Activated CD4-positive, alpha-beta T cell treated with anti-CD3 and anti-CD28 coated beads, Interleukin-2, amount 10 ng/mL, durations not matched to agents 7 days and 5 days (primary cell): ENCODE results near the gene ITGAE. TPM values are rescaled to one million over a fixed set of nuclear protein-coding genes. Genes with fewer than 3 reads are reported as not detected.
"Not testable (repeated sequence)": the region's sequence is repeated elsewhere in the genome, so short reads cannot be mapped to it uniquely, and the experiment has no call there.

Source experiments
- CTCF ChIA-PET: fragments of 350-600 bp; sonication (Branson Sonifier 250); formaldehyde crosslinking; loops from one replicate; lab custom pipeline; 2021; ENCODE audit warnings: antibody characterized with exemption; lab: Charles Lee
- POLR2A ChIA-PET: fragments of 350-600 bp; sonication (Branson Sonifier 250); formaldehyde crosslinking; loops from one replicate; lab custom pipeline; 2021; ENCODE audit warnings: antibody characterized with exemption; lab: Charles Lee
- DNase-seq: peaks from one replicate; pipeline ENCODE4 v3.0.0-alpha.2; 2020
- H3K27ac Mint-ChIP-seq: one replicate; pipeline ENCODE4 v1.8.0; 2021; ENCODE audit warnings: mild to moderate bottlenecking, moderate library complexity, mixed read lengths
- H3K27me3 Mint-ChIP-seq: one replicate; pipeline ENCODE4 v1.8.0; 2021; ENCODE audit warnings: mixed read lengths
- H3K36me3 Mint-ChIP-seq: one replicate; pipeline ENCODE4 v1.8.0; 2021; ENCODE audit warnings: low read depth, mixed read lengths
- H3K4me1 Mint-ChIP-seq: one replicate; pipeline ENCODE4 v1.8.0; 2021; ENCODE audit warnings: mixed read lengths
- H3K4me3 Mint-ChIP-seq: one replicate; pipeline ENCODE4 v1.8.0; 2021; ENCODE audit warnings: mild to moderate bottlenecking, moderate library complexity, mixed read lengths
- H3K9me3 Mint-ChIP-seq: one replicate; pipeline ENCODE4 v1.8.0; 2021; ENCODE audit warnings: mixed read lengths
- total RNA-seq, 2 experiments: library from RNA; stranded (reverse); gene quantifications; one replicate each; pipeline ENCODE4 v1.2.3, GENCODE V29; 2021

Gene ITGAE
- total RNA-seq, 2 experiments from 2014 or later = 18.3 to 20.9 TPM

- DNase-seq = peak; percentile 88
- peak overlapping the region; percentile 95 for H3K27ac Mint-ChIP-seq
- CTCF ChIA-PET = interaction anchor here (1.1 to 2.1 kb wide), 5 partner anchors 9 to 28 kb away, joined by 4 to 16 read pairs (median 5); partner anchors contain the start of gene HASPIN
- H3K4me1 Mint-ChIP-seq = peaks cover 65% of the 10 kb centered on the region
- no peaks in the 10 kb centered on the region for H3K27me3 Mint-ChIP-seq
- peak overlapping the region; percentile 66 for H3K4me3 Mint-ChIP-seq
- H3K36me3 Mint-ChIP-seq = peaks cover 37% of the 10 kb centered on the region
- POLR2A ChIA-PET = interaction anchor here (0.6 to 1.2 kb wide), 4 partner anchors 9 to 15 kb away, joined by 3 to 5 read pairs (median 4); partner anchors contain the start of genes HASPIN and P2RX5
- H3K9me3 Mint-ChIP-seq = no peaks in the 10 kb centered on the region
These were observed 90.0 kb downstream of the ITGAE start for GRCh38 chr17:3710951-3711383.

GRCh38 chr17:3708366-3708765 lies 92.6 kb downstream of the ITGAE start:
- POLR2A ChIA-PET = no interaction called here
- Mint-ChIP-seq H3K27me3 (no peaks in the 10 kb centered on the region), H3K4me1 (peaks cover 53% of the 10 kb centered on the region), H3K9me3 (no peaks in the 10 kb centered on the region), H3K27ac (peak overlapping the region; percentile 20), H3K36me3 (peaks cover 30% of the 10 kb centered on the region), H3K4me3 (no peak overlapping the region)
- CTCF ChIA-PET = interaction anchor here (1.0 to 3.4 kb wide), 5 partner anchors 13 to 138 kb away, joined by 3 to 9 read pairs (median 4); partner anchors contain the start of genes HASPIN, NCBP3 and P2RX5
- DNase-seq = no peak

- H3K9me3 Mint-ChIP-seq, H3K27me3 Mint-ChIP-seq, H3K27ac Mint-ChIP-seq, H3K4me3 Mint-ChIP-seq, DNase-seq, POLR2A ChIA-PET: not testable (repeated sequence)
- CTCF ChIA-PET = interaction anchor here (1.3 to 3.4 kb wide), 2 partner anchors 11 to 17 kb away, joined by 4 to 9 read pairs; partner anchors contain the start of gene HASPIN
- Mint-ChIP-seq H3K4me1 (peaks cover 36% of the 10 kb centered on the region), H3K36me3 (peaks cover 31% of the 10 kb centered on the region)
These were observed 95.3 kb downstream of the ITGAE start for GRCh38 chr17:3705718-3705984.

GRCh38 chr17:3704931-3705717 lies 95.9 kb downstream of the ITGAE start:
- Mint-ChIP-seq H3K9me3 (peaks cover 6% of the 10 kb centered on the region), H3K36me3 (peaks cover 31% of the 10 kb centered on the region), H3K4me3 (no peak overlapping the region), H3K27me3 (no peaks in the 10 kb centered on the region), H3K4me1 (peaks cover 32% of the 10 kb centered on the region), H3K27ac (no peak overlapping the region)
- ChIA-PET POLR2A (no interaction called here), CTCF (interaction anchor here (1.3 to 3.4 kb wide), 2 partner anchors 11 to 18 kb away, joined by 4 to 9 read pairs; partner anchors contain the start of gene HASPIN)
- DNase-seq = no peak

- not testable (repeated sequence) for H3K9me3 Mint-ChIP-seq, H3K27me3 Mint-ChIP-seq, H3K4me3 Mint-ChIP-seq, H3K27ac Mint-ChIP-seq, DNase-seq
- POLR2A ChIA-PET = interaction anchor here (0.6 to 0.9 kb wide), 2 partner anchors 9 to 62 kb away, joined by 3 to 4 read pairs; no protein-coding TSS in a partner anchor
- CTCF ChIA-PET = interaction anchor here (1.0 to 1.7 kb wide), 3 partner anchors 19 to 144 kb away, joined by 5 to 7 read pairs (median 7); partner anchors contain the start of genes HASPIN and NCBP3
- H3K36me3 Mint-ChIP-seq = peaks cover 25% of the 10 kb centered on the region
- H3K4me1 Mint-ChIP-seq = peaks cover 17% of the 10 kb centered on the region
These were observed 98.9 kb downstream of the ITGAE start for GRCh38 chr17:3702041-3702539.

GRCh38 chr17:3699951-3700350 lies 101.0 kb downstream of the ITGAE start:
- Mint-ChIP-seq H3K4me1 (peaks cover 21% of the 10 kb centered on the region), H3K9me3 (peaks cover 6% of the 10 kb centered on the region), H3K27me3 (no peaks in the 10 kb centered on the region), H3K4me3 (no peak overlapping the region), H3K27ac (no peak overlapping the region), H3K36me3 (peaks cover 25% of the 10 kb centered on the region)
- CTCF ChIA-PET = interaction anchor here (1.0 kb wide), 2 partner anchors 11 to 22 kb away, joined by 4 to 5 read pairs; no protein-coding TSS in a partner anchor
- no peak for DNase-seq
- POLR2A ChIA-PET = no interaction called here

- no peak overlapping the region for H3K4me3 Mint-ChIP-seq
- CTCF ChIA-PET = no interaction called here
- no peaks in the 10 kb centered on the region for H3K27me3 Mint-ChIP-seq
- H3K9me3 Mint-ChIP-seq = peaks cover 6% of the 10 kb centered on the region
- H3K4me1 Mint-ChIP-seq = peaks cover 35% of the 10 kb centered on the region
- H3K36me3 Mint-ChIP-seq = peaks cover 18% of the 10 kb centered on the region
- no peak for DNase-seq
- POLR2A ChIA-PET = no interaction called here
- H3K27ac Mint-ChIP-seq = no peak overlapping the region
These were observed 102.8 kb downstream of the ITGAE start for GRCh38 chr17:3698139-3698538.

- CTCF ChIA-PET = interaction anchor here (4.0 kb wide), 1 partner anchor 41 kb away, joined by 21 read pairs; no protein-coding TSS in a partner anchor
- Mint-ChIP-seq H3K4me3 (no peak overlapping the region), H3K27me3 (no peaks in the 10 kb centered on the region), H3K4me1 (peaks cover 33% of the 10 kb centered on the region), H3K9me3 (no peaks in the 10 kb centered on the region), H3K36me3 (peaks cover 8% of the 10 kb centered on the region), H3K27ac (no peak overlapping the region)
- DNase-seq = no peak
- POLR2A ChIA-PET = no interaction called here
These were observed 103.9 kb downstream of the ITGAE start for GRCh38 chr17:3697103-3697476.

GRCh38 chr17:3695723-3696411 lies 105.1 kb downstream of the ITGAE start, which contains the start of gene P2RX5:
Gene P2RX5 (minus strand): TSS chr17:3696155. CDS start chr17:3696005, 150 bp downstream.
- peak within 1 kb of the TSS; percentile 91 for H3K27ac Mint-ChIP-seq
- DNase-seq = peak; percentile 55
- H3K4me1 Mint-ChIP-seq = peaks cover 33% of the 10 kb centered on the region
- CTCF ChIA-PET = interaction anchor here (0.9 to 4.0 kb wide), 6 partner anchors 13 to 42 kb away, joined by 3 to 21 read pairs (median 6); partner anchors contain the start of gene HASPIN
- POLR2A ChIA-PET = interaction anchor here (0.5 to 0.6 kb wide), 2 partner anchors 15 to 1627 kb away, joined by 3 read pairs; no protein-coding TSS in a partner anchor
- H3K4me3 Mint-ChIP-seq = peak within 1 kb of the TSS; percentile 85
- peaks cover under 1% of the 10 kb centered on the region for H3K36me3 Mint-ChIP-seq
- H3K9me3 Mint-ChIP-seq = no peaks in the 10 kb centered on the region
- no peaks in the 10 kb centered on the region for H3K27me3 Mint-ChIP-seq

GRCh38 chr17:3695129-3695722 lies 105.8 kb downstream of the ITGAE start:
- ChIA-PET CTCF (interaction anchor here (1.1 to 4.0 kb wide), 7 partner anchors 13 to 43 kb away, joined by 3 to 21 read pairs (median 6); partner anchors contain the start of gene HASPIN), POLR2A (interaction anchor here (0.6 kb wide), 1 partner anchor 998 kb away, joined by 7 read pairs; no protein-coding TSS in a partner anchor)
- H3K27me3 Mint-ChIP-seq = no peaks in the 10 kb centered on the region
- H3K4me1 Mint-ChIP-seq = peaks cover 33% of the 10 kb centered on the region
- peaks cover 5% of the 10 kb centered on the region for H3K36me3 Mint-ChIP-seq
- H3K9me3 Mint-ChIP-seq = no peaks in the 10 kb centered on the region
- DNase-seq = no peak
- H3K4me3 Mint-ChIP-seq = peak overlapping the region; percentile 85
- peak overlapping the region; percentile 79 for H3K27ac Mint-ChIP-seq

GRCh38 chr17:3693829-3694231 lies 107.2 kb downstream of the ITGAE start:
- Mint-ChIP-seq H3K27ac (no peak overlapping the region), H3K27me3 (no peaks in the 10 kb centered on the region), H3K9me3 (no peaks in the 10 kb centered on the region), H3K4me1 (peaks cover 31% of the 10 kb centered on the region), H3K36me3 (peaks cover 9% of the 10 kb centered on the region), H3K4me3 (peak overlapping the region; percentile 85)
- DNase-seq = peak; percentile 23
- POLR2A ChIA-PET = no interaction called here
- CTCF ChIA-PET = interaction anchor here (0.8 to 4.0 kb wide), 5 partner anchors 11 to 44 kb away, joined by 3 to 21 read pairs (median 4); partner anchors contain the start of gene HASPIN

- Mint-ChIP-seq H3K4me1 (peaks cover 31% of the 10 kb centered on the region), H3K27ac (no peak overlapping the region), H3K36me3 (peaks cover 9% of the 10 kb centered on the region), H3K4me3 (no peak overlapping the region), H3K27me3 (no peaks in the 10 kb centered on the region), H3K9me3 (no peaks in the 10 kb centered on the region)
- ChIA-PET POLR2A (no interaction called here), CTCF (interaction anchor here (4.0 kb wide), 1 partner anchor 45 kb away, joined by 21 read pairs; no protein-coding TSS in a partner anchor)
- DNase-seq = no peak
These were observed 107.8 kb downstream of the ITGAE start for GRCh38 chr17:3693141-3693540.
